ENCODE results near the gene RPL36.

DNA sequence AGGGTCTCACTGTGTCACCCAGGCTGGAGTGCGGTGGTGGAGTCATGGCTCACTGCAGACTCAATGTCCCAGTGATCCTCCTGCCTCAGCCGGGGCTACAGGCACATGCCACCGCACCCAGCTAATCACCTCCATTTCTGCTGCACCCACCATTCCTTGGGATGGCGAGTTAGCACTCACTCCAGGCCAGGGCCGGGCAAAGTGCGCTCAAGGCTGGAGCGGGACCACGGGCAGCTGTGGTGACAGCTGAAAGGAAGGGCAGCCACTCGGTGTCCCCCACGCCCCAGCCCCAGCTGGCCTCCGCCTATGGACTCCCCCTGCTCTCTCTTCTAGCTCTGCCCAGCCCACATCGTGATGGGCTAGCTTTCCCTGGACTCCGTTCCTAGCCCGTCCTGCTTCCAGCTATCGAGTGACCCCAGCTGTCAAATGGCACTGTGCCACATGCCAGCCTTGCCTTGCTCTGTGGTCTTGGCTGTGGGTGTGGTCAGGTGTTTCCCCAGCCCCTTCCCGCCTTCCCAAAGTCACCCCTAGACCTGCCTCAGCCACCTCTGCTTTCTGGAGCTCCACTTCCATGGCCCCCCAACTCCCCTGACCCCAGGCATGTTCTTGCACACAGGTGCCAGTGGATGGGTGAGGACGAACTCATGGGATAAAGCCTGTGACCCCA, 13.9 kb upstream of the RPL36 start:
- TF ChIP-seq, protein P1, sequence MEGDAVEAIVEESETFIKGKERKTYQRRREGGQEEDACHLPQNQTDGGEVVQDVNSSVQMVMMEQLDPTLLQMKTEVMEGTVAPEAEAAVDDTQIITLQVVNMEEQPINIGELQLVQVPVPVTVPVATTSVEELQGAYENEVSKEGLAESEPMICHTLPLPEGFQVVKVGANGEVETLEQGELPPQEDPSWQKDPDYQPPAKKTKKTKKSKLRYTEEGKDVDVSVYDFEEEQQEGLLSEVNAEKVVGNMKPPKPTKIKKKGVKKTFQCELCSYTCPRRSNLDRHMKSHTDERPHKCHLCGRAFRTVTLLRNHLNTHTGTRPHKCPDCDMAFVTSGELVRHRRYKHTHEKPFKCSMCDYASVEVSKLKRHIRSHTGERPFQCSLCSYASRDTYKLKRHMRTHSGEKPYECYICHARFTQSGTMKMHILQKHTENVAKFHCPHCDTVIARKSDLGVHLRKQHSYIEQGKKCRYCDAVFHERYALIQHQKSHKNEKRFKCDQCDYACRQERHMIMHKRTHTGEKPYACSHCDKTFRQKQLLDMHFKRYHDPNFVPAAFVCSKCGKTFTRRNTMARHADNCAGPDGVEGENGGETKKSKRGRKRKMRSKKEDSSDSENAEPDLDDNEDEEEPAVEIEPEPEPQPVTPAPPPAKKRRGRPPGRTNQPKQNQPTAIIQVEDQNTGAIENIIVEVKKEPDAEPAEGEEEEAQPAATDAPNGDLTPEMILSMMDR (conservative IDR thresholded peaks at IDR 0.05; ENCODE audit: low read length): no peak
- no peak for TF ChIP-seq EZH2phosphoT487 (IDR thresholded peaks at IDR 0.05; ENCODE audit: borderline replicate concordance)

All from Loucy (cell line).